ENCODE results near the gene FGF12.

GRCh38 chr3:192130534-192131132 lies 596.7 kb downstream of the FGF12 start:
- TF ChIP-seq FOXM1 (IDR thresholded peaks at IDR 0.05; ENCODE audit: low read depth) (no peak), USF2 (IDR thresholded peaks at IDR 0.05; ENCODE audit: borderline replicate concordance, low read depth, low read length) (no peak), GATA2 (CRISPR knock-in tag; IDR thresholded peaks at IDR 0.05) (no peak), SIN3A (IDR thresholded peaks at IDR 0.05; ENCODE audit: borderline replicate concordance, low read depth, low read length) (no peak), EZH2phosphoT487 (IDR thresholded peaks at IDR 0.05; ENCODE audit: borderline replicate concordance, low read depth) (no peak), POLR2AphosphoS5 (IDR thresholded peaks at IDR 0.05; ENCODE audit: low read depth, low read length) (no peak), TAF1 (IDR thresholded peaks at IDR 0.05; ENCODE audit: borderline replicate concordance, low read depth, low read length) (no peak), IRF3 (IDR thresholded peaks at IDR 0.05; ENCODE audit: low read depth, low read length) (no peak), SMC3 (IDR thresholded peaks at IDR 0.05; ENCODE audit: low read depth, low read length) (peak; percentile 57)
- TF ChIP-seq, protein P1, sequence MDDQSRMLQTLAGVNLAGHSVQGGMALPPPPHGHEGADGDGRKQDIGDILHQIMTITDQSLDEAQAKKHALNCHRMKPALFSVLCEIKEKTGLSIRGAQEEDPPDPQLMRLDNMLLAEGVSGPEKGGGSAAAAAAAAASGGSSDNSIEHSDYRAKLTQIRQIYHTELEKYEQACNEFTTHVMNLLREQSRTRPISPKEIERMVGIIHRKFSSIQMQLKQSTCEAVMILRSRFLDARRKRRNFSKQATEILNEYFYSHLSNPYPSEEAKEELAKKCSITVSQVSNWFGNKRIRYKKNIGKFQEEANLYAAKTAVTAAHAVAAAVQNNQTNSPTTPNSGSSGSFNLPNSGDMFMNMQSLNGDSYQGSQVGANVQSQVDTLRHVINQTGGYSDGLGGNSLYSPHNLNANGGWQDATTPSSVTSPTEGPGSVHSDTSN (IDR thresholded peaks at IDR 0.05) = no peak
- TF ChIP-seq, protein P2, sequence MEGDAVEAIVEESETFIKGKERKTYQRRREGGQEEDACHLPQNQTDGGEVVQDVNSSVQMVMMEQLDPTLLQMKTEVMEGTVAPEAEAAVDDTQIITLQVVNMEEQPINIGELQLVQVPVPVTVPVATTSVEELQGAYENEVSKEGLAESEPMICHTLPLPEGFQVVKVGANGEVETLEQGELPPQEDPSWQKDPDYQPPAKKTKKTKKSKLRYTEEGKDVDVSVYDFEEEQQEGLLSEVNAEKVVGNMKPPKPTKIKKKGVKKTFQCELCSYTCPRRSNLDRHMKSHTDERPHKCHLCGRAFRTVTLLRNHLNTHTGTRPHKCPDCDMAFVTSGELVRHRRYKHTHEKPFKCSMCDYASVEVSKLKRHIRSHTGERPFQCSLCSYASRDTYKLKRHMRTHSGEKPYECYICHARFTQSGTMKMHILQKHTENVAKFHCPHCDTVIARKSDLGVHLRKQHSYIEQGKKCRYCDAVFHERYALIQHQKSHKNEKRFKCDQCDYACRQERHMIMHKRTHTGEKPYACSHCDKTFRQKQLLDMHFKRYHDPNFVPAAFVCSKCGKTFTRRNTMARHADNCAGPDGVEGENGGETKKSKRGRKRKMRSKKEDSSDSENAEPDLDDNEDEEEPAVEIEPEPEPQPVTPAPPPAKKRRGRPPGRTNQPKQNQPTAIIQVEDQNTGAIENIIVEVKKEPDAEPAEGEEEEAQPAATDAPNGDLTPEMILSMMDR (IDR thresholded peaks at IDR 0.05) = peak; percentile 89
- TF ChIP-seq, protein P3, sequence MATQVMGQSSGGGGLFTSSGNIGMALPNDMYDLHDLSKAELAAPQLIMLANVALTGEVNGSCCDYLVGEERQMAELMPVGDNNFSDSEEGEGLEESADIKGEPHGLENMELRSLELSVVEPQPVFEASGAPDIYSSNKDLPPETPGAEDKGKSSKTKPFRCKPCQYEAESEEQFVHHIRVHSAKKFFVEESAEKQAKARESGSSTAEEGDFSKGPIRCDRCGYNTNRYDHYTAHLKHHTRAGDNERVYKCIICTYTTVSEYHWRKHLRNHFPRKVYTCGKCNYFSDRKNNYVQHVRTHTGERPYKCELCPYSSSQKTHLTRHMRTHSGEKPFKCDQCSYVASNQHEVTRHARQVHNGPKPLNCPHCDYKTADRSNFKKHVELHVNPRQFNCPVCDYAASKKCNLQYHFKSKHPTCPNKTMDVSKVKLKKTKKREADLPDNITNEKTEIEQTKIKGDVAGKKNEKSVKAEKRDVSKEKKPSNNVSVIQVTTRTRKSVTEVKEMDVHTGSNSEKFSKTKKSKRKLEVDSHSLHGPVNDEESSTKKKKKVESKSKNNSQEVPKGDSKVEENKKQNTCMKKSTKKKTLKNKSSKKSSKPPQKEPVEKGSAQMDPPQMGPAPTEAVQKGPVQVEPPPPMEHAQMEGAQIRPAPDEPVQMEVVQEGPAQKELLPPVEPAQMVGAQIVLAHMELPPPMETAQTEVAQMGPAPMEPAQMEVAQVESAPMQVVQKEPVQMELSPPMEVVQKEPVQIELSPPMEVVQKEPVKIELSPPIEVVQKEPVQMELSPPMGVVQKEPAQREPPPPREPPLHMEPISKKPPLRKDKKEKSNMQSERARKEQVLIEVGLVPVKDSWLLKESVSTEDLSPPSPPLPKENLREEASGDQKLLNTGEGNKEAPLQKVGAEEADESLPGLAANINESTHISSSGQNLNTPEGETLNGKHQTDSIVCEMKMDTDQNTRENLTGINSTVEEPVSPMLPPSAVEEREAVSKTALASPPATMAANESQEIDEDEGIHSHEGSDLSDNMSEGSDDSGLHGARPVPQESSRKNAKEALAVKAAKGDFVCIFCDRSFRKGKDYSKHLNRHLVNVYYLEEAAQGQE (IDR thresholded peaks at IDR 0.05; ENCODE audit: low read depth, low read length) = no peak
